Trophoblast cell (in vitro differentiated cells and primary cell): ENCODE data around the gene SND1.

Source experiments
- DNase-seq, 2 donors: peaks; one replicate each; pipeline ENCODE4 v3.0.0-alpha.2; 2016
- H2AFZ ChIP-seq: 2 replicates; pipeline ENCODE4 v1.6.1; 2013; ENCODE audit warnings: low read length, moderate library complexity, mild to moderate bottlenecking; ENCODE audit not compliant: insufficient read depth, poor library complexity
- H2AK5ac ChIP-seq: 2 replicates; pipeline ENCODE4 v1.6.1; 2013; ENCODE audit warnings: mild to moderate bottlenecking, low read length
- H2BK120ac ChIP-seq: 2 replicates; pipeline ENCODE4 v1.6.1; 2013; ENCODE audit warnings: low read length, mild to moderate bottlenecking, moderate library complexity; ENCODE audit not compliant: insufficient read depth, poor library complexity
- H2BK12ac ChIP-seq: 2 replicates; pipeline ENCODE4 v1.6.1; 2013; ENCODE audit warnings: mild to moderate bottlenecking, low read length, moderate library complexity
- H2BK5ac ChIP-seq: 2 replicates; pipeline ENCODE4 v1.6.1; 2013; ENCODE audit warnings: low read length, low read depth, moderate library complexity, mild to moderate bottlenecking; ENCODE audit not compliant: poor library complexity
- H3K14ac ChIP-seq: 2 replicates; pipeline ENCODE4 v1.6.1; 2013; ENCODE audit warnings: mild to moderate bottlenecking, low read length
- H3K18ac ChIP-seq: 2 replicates; pipeline ENCODE4 v1.6.1; 2013; ENCODE audit warnings: mild to moderate bottlenecking, low read length
- H3K23ac ChIP-seq: 2 replicates; pipeline ENCODE4 v1.6.1; 2013; ENCODE audit warnings: low read length
- H3K27ac ChIP-seq: 2 replicates; pipeline ENCODE4 v1.5.1; 2013; ENCODE audit warnings: low read depth, mild to moderate bottlenecking, inconsistent platforms, low read length, moderate library complexity
- H3K27me3 ChIP-seq: 2 replicates; pipeline ENCODE4 v1.6.1; 2013; ENCODE audit warnings: inconsistent platforms, mild to moderate bottlenecking, low read length, moderate library complexity; ENCODE audit not compliant: insufficient read depth
- H3K36me3 ChIP-seq, 2 experiments: 1 replicate in 1 of 2; 2 replicates in 1 of 2; pipeline ENCODE4 v1.6.1; 2013; ENCODE audit warnings: low read length in 2 of 2, mild to moderate bottlenecking in 2 of 2, moderate library complexity in 1 of 2; ENCODE audit not compliant: insufficient read depth in 2 of 2, control insufficient read depth in 1 of 2
- H3K4ac ChIP-seq: 2 replicates; pipeline ENCODE4 v1.6.1; 2013; ENCODE audit warnings: low read depth, mild to moderate bottlenecking, low read length, moderate library complexity
- H3K4me1 ChIP-seq, 2 experiments: 1 replicate in 1 of 2; 2 replicates in 1 of 2; pipeline ENCODE4 v1.6.1; 2013; ENCODE audit warnings: low read length in 2 of 2, mild to moderate bottlenecking in 2 of 2, moderate library complexity in 1 of 2; ENCODE audit not compliant: insufficient read depth in 2 of 2, control insufficient read depth in 1 of 2
- H3K4me2 ChIP-seq: 2 replicates; pipeline ENCODE4 v1.6.1; 2013; ENCODE audit warnings: inconsistent platforms, mild to moderate bottlenecking, low read length, moderate library complexity
- H3K4me3 ChIP-seq: 2 replicates; pipeline ENCODE4 v1.5.1; 2013; ENCODE audit warnings: mild to moderate bottlenecking, low read depth, low read length, inconsistent platforms
- H3K79me1 ChIP-seq: one replicate; pipeline ENCODE4 v1.6.1; 2013; ENCODE audit warnings: low read length
- H3K79me2 ChIP-seq: 2 replicates; pipeline ENCODE4 v1.6.1; 2013; ENCODE audit warnings: low read length, mild to moderate bottlenecking; ENCODE audit not compliant: control insufficient read depth, insufficient read depth, poor library complexity
- H3K9ac ChIP-seq: 2 replicates; pipeline ENCODE4 v1.6.1; 2013; ENCODE audit warnings: mild to moderate bottlenecking, low read length
- H3K9me3 ChIP-seq: 2 replicates; pipeline ENCODE4 v1.6.1; 2013; ENCODE audit warnings: low read depth, mild to moderate bottlenecking, control low read depth, inconsistent platforms, low read length; ENCODE audit not compliant: insufficient read depth
- H4K12ac ChIP-seq: 2 replicates; pipeline ENCODE4 v1.6.1; 2013; ENCODE audit warnings: low read depth, mild to moderate bottlenecking, low read length, moderate library complexity
- H4K8ac ChIP-seq: 2 replicates; pipeline ENCODE4 v1.6.1; 2013; ENCODE audit warnings: low read depth, mild to moderate bottlenecking, low read length, moderate library complexity
- H4K91ac ChIP-seq: one replicate; pipeline ENCODE4 v1.6.1; 2013; ENCODE audit warnings: low read depth, mild to moderate bottlenecking, low read length, moderate library complexity
- WGBS: extraction: QIAGEN DNeasy Blood & Tissue Kit; methylation state at CpG from one replicate; pipeline ENCODE4 v1.1.7; 2013; ENCODE audit warnings: missing lambda C conversion rate; ENCODE audit not compliant: insufficient read length, insufficient coverage; ENCODE audit errors: extremely low coverage; 5-methylcytosine and 5-hydroxymethylcytosine counted together

SND1 gene

DNA sequence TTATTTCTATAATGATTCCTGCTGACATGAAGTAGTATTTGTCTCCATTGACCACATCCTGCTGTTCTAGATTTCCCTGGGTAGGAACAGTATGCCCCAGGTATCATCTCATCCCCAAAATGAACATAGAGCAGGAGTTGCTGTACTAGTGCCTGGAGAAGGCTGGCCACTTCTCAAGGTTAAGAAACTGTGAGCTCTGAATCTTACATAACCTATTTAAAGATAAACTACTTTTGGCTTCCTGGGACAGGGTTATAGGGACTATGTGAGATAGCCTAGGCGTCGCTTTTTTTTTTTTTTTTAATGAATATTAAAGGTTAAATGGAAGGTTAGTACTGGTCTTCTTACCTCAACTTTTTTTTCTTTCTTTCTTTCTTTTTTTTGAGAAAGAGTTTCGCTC lies 276.2 kb downstream of the SND1 start:
- WGBS = no CpG with 5 or more reads among the region's 3 CpGs
- H3K79me2 ChIP-seq = no peaks in the 10 kb centered on the region
- H3K18ac ChIP-seq = no peak overlapping the region
- H3K27me3 ChIP-seq = no peaks in the 10 kb centered on the region
- no peak overlapping the region for H3K23ac ChIP-seq
- no peak for DNase-seq
- H4K8ac ChIP-seq = no peak overlapping the region
- no peak overlapping the region for H3K27ac ChIP-seq
- no peak overlapping the region for H3K14ac ChIP-seq
- H3K4me1 ChIP-seq = no peaks in the 10 kb centered on the region
- H3K36me3 ChIP-seq = peaks cover 8 to 21% of the 10 kb centered on the region in 2 experiments
- H2BK12ac ChIP-seq = no peak overlapping the region
- H2AFZ ChIP-seq = no peak overlapping the region
- H3K79me1 ChIP-seq = no peaks in the 10 kb centered on the region
- H2AK5ac ChIP-seq = no peak overlapping the region
- H3K9me3 ChIP-seq = no peaks in the 10 kb centered on the region
- no peak overlapping the region for H2BK5ac ChIP-seq
- no peak overlapping the region for H4K12ac ChIP-seq
- no peak overlapping the region for H3K9ac ChIP-seq
- H3K4ac ChIP-seq = no peak overlapping the region
- no peak overlapping the region for H3K4me2 ChIP-seq
- H3K4me3 ChIP-seq = no peak overlapping the region
- no peak overlapping the region for H2BK120ac ChIP-seq
- no peak overlapping the region for H4K91ac ChIP-seq

DNA sequence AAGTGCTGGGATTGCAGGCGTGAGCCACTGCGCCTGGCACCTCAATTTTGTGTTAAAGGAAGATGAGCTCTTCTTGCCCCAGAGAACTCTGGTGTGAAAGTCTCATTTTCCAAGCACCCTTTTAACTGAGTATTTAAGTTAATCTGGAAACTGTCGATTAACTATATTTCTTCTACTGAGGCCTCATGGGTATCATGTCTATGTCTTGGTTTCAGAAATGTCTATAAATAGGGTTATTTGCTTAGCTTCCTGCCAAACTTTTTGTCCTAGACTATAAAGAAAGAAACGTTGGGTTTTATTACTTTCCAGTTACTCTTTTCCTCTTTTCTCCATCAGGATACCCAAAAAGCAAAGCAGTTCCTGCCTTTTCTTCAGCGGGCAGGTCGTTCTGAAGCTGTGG lies 276.9 kb downstream of the SND1 start:
- H3K4ac ChIP-seq = no peak overlapping the region
- H3K79me2 ChIP-seq = no peaks in the 10 kb centered on the region
- no peak for DNase-seq
- no peak overlapping the region for H3K14ac ChIP-seq
- WGBS = no CpG with 5 or more reads among the region's 6 CpGs
- no peaks in the 10 kb centered on the region for H3K27me3 ChIP-seq
- H2BK5ac ChIP-seq = no peak overlapping the region
- H3K36me3 ChIP-seq = peaks cover 8 to 21% of the 10 kb centered on the region in 2 experiments
- H3K18ac ChIP-seq = no peak overlapping the region
- H2BK120ac ChIP-seq = no peak overlapping the region
- no peak overlapping the region for H4K91ac ChIP-seq
- H3K9me3 ChIP-seq = no peaks in the 10 kb centered on the region
- no peak overlapping the region for H2BK12ac ChIP-seq
- no peak overlapping the region for H3K27ac ChIP-seq
- no peak overlapping the region for H2AK5ac ChIP-seq
- H3K9ac ChIP-seq = no peak overlapping the region
- H3K4me3 ChIP-seq = no peak overlapping the region
- no peak overlapping the region for H4K12ac ChIP-seq
- H4K8ac ChIP-seq = no peak overlapping the region
- no peaks in the 10 kb centered on the region for H3K4me1 ChIP-seq
- no peak overlapping the region for H2AFZ ChIP-seq
- no peak overlapping the region for H3K23ac ChIP-seq
- no peaks in the 10 kb centered on the region for H3K79me1 ChIP-seq
- no peak overlapping the region for H3K4me2 ChIP-seq

DNA sequence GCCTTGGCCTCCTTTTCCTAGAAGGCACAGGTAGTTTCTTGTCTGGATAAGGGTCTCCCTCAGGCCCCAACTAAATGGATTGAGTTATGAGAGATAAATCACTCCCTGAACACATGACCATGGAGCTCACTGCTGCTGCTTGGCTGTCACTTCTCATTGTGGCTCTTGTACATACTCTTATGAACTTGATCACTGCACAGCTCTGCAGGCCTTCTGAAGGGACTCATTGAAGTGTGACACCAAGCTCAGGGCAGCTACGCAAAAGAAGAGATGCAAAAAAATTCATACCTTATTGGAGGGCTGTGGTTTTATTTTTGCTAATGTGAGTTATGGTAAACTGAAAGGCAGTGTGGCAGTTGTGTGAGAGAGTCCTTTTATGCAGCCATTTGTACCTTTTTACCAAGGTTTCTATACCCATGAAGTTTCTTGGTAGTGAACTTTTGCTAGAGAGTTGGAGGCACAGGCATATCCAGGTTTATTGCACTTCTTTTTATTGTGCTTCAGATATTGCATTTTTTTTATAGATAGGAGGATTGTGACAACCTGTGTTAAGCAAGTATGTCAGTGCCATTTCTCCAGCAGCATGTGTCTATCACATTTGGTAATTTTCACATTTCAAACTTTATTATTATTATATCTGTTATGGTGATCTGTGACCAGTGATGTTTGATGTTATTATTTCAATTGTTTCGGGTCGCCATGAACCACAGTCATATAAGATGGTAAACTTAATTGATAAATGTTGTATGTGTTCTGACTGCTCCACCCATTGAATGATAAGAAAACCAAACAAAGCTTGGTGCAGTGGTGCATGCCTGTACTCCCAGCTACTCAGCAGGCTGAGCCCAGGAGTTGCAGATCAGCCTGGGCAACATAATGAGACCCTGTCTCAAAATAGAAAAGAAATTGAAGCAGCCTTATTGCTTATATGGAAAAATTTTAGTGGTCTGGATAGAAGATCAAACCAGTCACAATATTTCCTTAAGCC lies 278.6 kb downstream of the SND1 start:
- Histone ChIP-seq H3K18ac (no peak overlapping the region), H3K14ac (no peak overlapping the region), H3K27ac (no peak overlapping the region), H3K27me3 (no peaks in the 10 kb centered on the region), H3K4me3 (no peak overlapping the region), H4K8ac (no peak overlapping the region), H3K23ac (no peak overlapping the region), H2BK120ac (no peak overlapping the region), H3K9ac (no peak overlapping the region), H2BK12ac (no peak overlapping the region), H3K79me1 (no peaks in the 10 kb centered on the region), H2AK5ac (no peak overlapping the region), H3K4ac (no peak overlapping the region), H2AFZ (no peak overlapping the region), H2BK5ac (no peak overlapping the region), H3K4me1 (no peaks in the 10 kb centered on the region), H3K79me2 (no peaks in the 10 kb centered on the region), H3K36me3 (peaks cover 8 to 25% of the 10 kb centered on the region in 2 experiments), H3K4me2 (no peak overlapping the region), H3K9me3 (no peaks in the 10 kb centered on the region), H4K91ac (no peak overlapping the region), H4K12ac (no peak overlapping the region)
- no peak for DNase-seq
- WGBS = no CpG with 5 or more reads among the region's 3 CpGs

DNA sequence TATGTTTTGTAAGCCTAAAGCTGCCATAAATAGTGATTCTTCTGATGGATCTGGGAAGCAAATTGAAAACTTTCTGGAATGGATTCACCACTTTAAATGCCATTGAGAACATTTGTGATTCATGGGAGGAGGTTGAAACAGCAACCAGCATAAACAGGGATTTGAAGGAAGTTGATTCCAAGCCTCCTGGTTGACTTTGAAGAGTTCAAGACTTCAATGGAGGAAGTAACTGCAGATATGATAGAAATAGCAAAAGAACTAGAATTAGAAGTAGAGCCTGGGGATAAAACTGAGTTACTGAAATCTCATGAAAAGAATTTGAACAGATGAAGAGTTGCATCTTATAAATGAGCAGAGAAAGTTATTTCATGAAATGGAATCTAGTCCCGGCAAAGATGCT lies 280.1 kb downstream of the SND1 start:
- Histone ChIP-seq H2BK5ac (no peak overlapping the region), H2AK5ac (no peak overlapping the region), H4K8ac (no peak overlapping the region), H3K9ac (no peak overlapping the region), H4K91ac (no peak overlapping the region), H3K27ac (no peak overlapping the region), H3K79me1 (no peaks in the 10 kb centered on the region), H3K4ac (no peak overlapping the region), H3K36me3 (peaks cover 10 to 35% of the 10 kb centered on the region in 2 experiments), H4K12ac (no peak overlapping the region), H3K9me3 (no peaks in the 10 kb centered on the region), H3K4me2 (no peak overlapping the region), H3K4me3 (no peak overlapping the region), H2AFZ (no peak overlapping the region), H3K18ac (no peak overlapping the region), H3K79me2 (no peaks in the 10 kb centered on the region), H3K14ac (no peak overlapping the region), H2BK12ac (no peak overlapping the region), H3K23ac (no peak overlapping the region), H3K27me3 (no peaks in the 10 kb centered on the region), H2BK120ac (no peak overlapping the region), H3K4me1 (no peaks in the 10 kb centered on the region)
- DNase-seq = no peak
- no CpG with 5 or more reads among the region's 1 CpG for WGBS
